Liver (tissue), 9 donors: ENCODE measurements around the gene SLC25A26. TPM values are rescaled to one million over a fixed set of nuclear protein-coding genes. Genes with fewer than 3 reads are reported as not detected.

Experiments used
- DNase-seq: peaks from one replicate; pipeline ENCODE4 v3.0.0-alpha.2; 2017; ENCODE audit warnings: low spot score
- H3K27ac ChIP-seq, 2 donors: one replicate each; pipeline ENCODE4 v1.7.0; 2013; ENCODE audit warnings: inconsistent platforms in 2 of 2, low read length in 2 of 2, control low read depth in 1 of 2, low read depth in 1 of 2, mild to moderate bottlenecking in 1 of 2
- H3K27me3 ChIP-seq, 4 donors: one replicate each; pipeline versions ENCODE4 v1.6.1 to v1.7.0; 2013; ENCODE audit warnings: low read length in 3 of 4, inconsistent platforms in 1 of 4, mild to moderate bottlenecking in 1 of 4, moderate library complexity in 1 of 4; ENCODE audit not compliant: control insufficient read depth in 4 of 4, insufficient read depth in 4 of 4
- H3K36me3 ChIP-seq, 4 donors: one replicate each; pipeline versions ENCODE4 v1.6.1 to v1.7.0; 2013; ENCODE audit warnings: low read length in 3 of 4, mild to moderate bottlenecking in 3 of 4, low read depth in 1 of 4, moderate library complexity in 1 of 4; ENCODE audit not compliant: control insufficient read depth in 4 of 4, insufficient read depth in 3 of 4
- H3K4me1 ChIP-seq, 4 donors: one replicate each; pipeline versions ENCODE4 v1.6.1 to v1.7.0; 2013; ENCODE audit warnings: low read length in 3 of 4, mild to moderate bottlenecking in 3 of 4, moderate library complexity in 1 of 4; ENCODE audit not compliant: control insufficient read depth in 4 of 4, insufficient read depth in 4 of 4
- H3K4me3 ChIP-seq, 3 donors: one replicate each; pipeline versions ENCODE4 v1.6.1 to v1.7.0; 2013; ENCODE audit warnings: low read length in 3 of 3, control low read depth in 1 of 3, low read depth in 1 of 3, mild to moderate bottlenecking in 1 of 3
- H3K9ac ChIP-seq, 2 donors: one replicate each; pipeline ENCODE4 v1.7.0; 2013; ENCODE audit warnings: low read length in 2 of 2, mild to moderate bottlenecking in 2 of 2, moderate library complexity in 2 of 2, control low read depth in 1 of 2, low read depth in 1 of 2
- H3K9me3 ChIP-seq, 4 donors: one replicate each; pipeline versions ENCODE4 v1.6.1 to v1.7.0; 2013; ENCODE audit warnings: low read length in 3 of 4; ENCODE audit not compliant: control insufficient read depth in 4 of 4
- ATF3 ChIP-seq: IDR thresholded peaks from 2 replicates; pipeline ENCODE4 v1.6.1; 2016; ENCODE audit warnings: antibody characterized with exemption
- EGR1 ChIP-seq, 2 donors: IDR thresholded peaks; 2 replicates each; pipeline ENCODE4 v1.6.1; 2016 to 2018; ENCODE audit warnings: antibody characterized with exemption in 2 of 2, low read depth in 2 of 2
- FOXA1 ChIP-seq: IDR thresholded peaks from 2 replicates; pipeline ENCODE4 v1.6.1; 2016; ENCODE audit warnings: antibody characterized with exemption
- FOXA2 ChIP-seq: IDR thresholded peaks from 2 replicates; pipeline ENCODE4 v1.6.1; 2016; ENCODE audit warnings: antibody characterized with exemption
- GABPA ChIP-seq, 2 donors: IDR thresholded peaks in 1 of 2; conservative IDR thresholded peaks in 1 of 2; 2 replicates each; pipeline ENCODE4 v1.6.1; 2016; ENCODE audit warnings: antibody characterized with exemption in 2 of 2, mild to moderate bottlenecking in 1 of 2, moderate library complexity in 1 of 2
- HNF4A ChIP-seq, 2 donors: conservative IDR thresholded peaks; 2 replicates each; pipeline ENCODE4 v1.6.1; 2016; ENCODE audit warnings: antibody characterized with exemption in 2 of 2, mild to moderate bottlenecking in 2 of 2
- HNF4G ChIP-seq: IDR thresholded peaks from 2 replicates; pipeline ENCODE4 v1.6.1; 2016; ENCODE audit warnings: antibody characterized with exemption
- JUND ChIP-seq, 2 donors: IDR thresholded peaks; 2 replicates each; pipeline ENCODE4 v1.6.1; 2016; ENCODE audit warnings: antibody characterized with exemption in 2 of 2
- NR2F2 ChIP-seq: IDR thresholded peaks from 2 replicates; pipeline ENCODE4 v1.6.1; 2016; ENCODE audit warnings: antibody characterized with exemption
- RAD21 ChIP-seq, 2 donors: IDR thresholded peaks; 2 replicates each; pipeline ENCODE4 v1.6.1; 2016; ENCODE audit warnings: antibody characterized with exemption in 2 of 2, mild to moderate bottlenecking in 2 of 2
- RXRA ChIP-seq, 2 donors: IDR thresholded peaks; 2 replicates each; pipeline ENCODE4 v1.6.1; 2017 to 2018; ENCODE audit warnings: antibody characterized with exemption in 2 of 2, mild to moderate bottlenecking in 1 of 2
- SP1 ChIP-seq: IDR thresholded peaks from 2 replicates; pipeline ENCODE4 v1.6.1; 2018; ENCODE audit warnings: antibody characterized with exemption, mild to moderate bottlenecking
- TAF1 ChIP-seq: conservative IDR thresholded peaks from 2 replicates; pipeline ENCODE4 v1.6.1; 2016; ENCODE audit warnings: antibody characterized with exemption, mild to moderate bottlenecking
- WGBS: extraction: QIAGEN DNeasy Blood & Tissue Kit; methylation state at CpG from one replicate; pipeline ENCODE4 v1.1.7; 2013; 5-methylcytosine and 5-hydroxymethylcytosine counted together
- polyA plus RNA-seq, 2 donors: library from polyadenylated mRNA; stranded (reverse) in 1 of 2; unstranded in 1 of 2; fragments of 200-250 nt in 1 of 2; fragments of >200 nt in 1 of 2; fragmentation: Nextera tagmentation in 1 of 2; extraction: Ambion mirVana in 1 of 2; gene quantifications; one replicate each; pipeline versions ENCODE4 v1.2.1 to v1.2.3, GENCODE V29; 2013 to 2015
- total RNA-seq, 2 donors: library from RNA; depleted of rRNA; stranded (reverse); fragments of >200 nt; gene quantifications; one replicate each; pipeline ENCODE4 v1.2.3, GENCODE V29; 2014
- TF ChIP-seq, protein P1 (sequence below): fragments of 150-350 bp; IDR thresholded peaks from 2 replicates; pipeline ENCODE4 v1.5.1; 2017; ENCODE audit warnings: improper control_type of control experiment, low read depth, low read length; ENCODE audit not compliant: missing input control
- TF ChIP-seq, protein P2 (sequence below): IDR thresholded peaks from 2 replicates; pipeline ENCODE4 v1.6.1; 2016; ENCODE audit warnings: antibody characterized with exemption
- TF ChIP-seq, protein P3 (sequence below): IDR thresholded peaks from 2 replicates; pipeline ENCODE4 v1.6.1; 2016; ENCODE audit warnings: antibody characterized with exemption, mild to moderate bottlenecking
- TF ChIP-seq, protein P4 (sequence below): IDR thresholded peaks from 2 replicates; pipeline ENCODE4 v1.6.1; 2016; ENCODE audit warnings: antibody characterized with exemption
- donor health status: healthy.
- donor health status: healthy.
- donor health status: healthy.
- donor health status: healthy.
- donor health status: healthy.

Gene SLC25A26
- total and polyA plus RNA-seq, 4 donors, result 9.9 to 21.6 (median 12.8) TPM

GRCh38 chr3:66390013-66390412, 169.2 kb downstream of the SLC25A26 start:
- Histone ChIP-seq H3K9ac (no peak overlapping the region), H3K9me3 (no peaks in the 10 kb centered on the region), H3K27ac (no peak overlapping the region), H3K27me3 (no peaks in the 10 kb centered on the region), H3K36me3 (peaks cover 14 to 42% (median 28%) of the 10 kb centered on the region in 4 donors), H3K4me3 (no peak overlapping the region), H3K4me1 (no peaks in the 10 kb centered on the region)
- no peak for DNase-seq
- no peak for TF ChIP-seq HNF4G
- TF ChIP-seq ATF3, result no peak
- TF ChIP-seq, protein P1, sequence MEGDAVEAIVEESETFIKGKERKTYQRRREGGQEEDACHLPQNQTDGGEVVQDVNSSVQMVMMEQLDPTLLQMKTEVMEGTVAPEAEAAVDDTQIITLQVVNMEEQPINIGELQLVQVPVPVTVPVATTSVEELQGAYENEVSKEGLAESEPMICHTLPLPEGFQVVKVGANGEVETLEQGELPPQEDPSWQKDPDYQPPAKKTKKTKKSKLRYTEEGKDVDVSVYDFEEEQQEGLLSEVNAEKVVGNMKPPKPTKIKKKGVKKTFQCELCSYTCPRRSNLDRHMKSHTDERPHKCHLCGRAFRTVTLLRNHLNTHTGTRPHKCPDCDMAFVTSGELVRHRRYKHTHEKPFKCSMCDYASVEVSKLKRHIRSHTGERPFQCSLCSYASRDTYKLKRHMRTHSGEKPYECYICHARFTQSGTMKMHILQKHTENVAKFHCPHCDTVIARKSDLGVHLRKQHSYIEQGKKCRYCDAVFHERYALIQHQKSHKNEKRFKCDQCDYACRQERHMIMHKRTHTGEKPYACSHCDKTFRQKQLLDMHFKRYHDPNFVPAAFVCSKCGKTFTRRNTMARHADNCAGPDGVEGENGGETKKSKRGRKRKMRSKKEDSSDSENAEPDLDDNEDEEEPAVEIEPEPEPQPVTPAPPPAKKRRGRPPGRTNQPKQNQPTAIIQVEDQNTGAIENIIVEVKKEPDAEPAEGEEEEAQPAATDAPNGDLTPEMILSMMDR, result no peak
- no peak for TF ChIP-seq HNF4A (conservative IDR thresholded peaks at IDR 0.05)
- no peak for TF ChIP-seq RAD21 (IDR thresholded peaks at IDR 0.05)
- TF ChIP-seq, protein P2, sequence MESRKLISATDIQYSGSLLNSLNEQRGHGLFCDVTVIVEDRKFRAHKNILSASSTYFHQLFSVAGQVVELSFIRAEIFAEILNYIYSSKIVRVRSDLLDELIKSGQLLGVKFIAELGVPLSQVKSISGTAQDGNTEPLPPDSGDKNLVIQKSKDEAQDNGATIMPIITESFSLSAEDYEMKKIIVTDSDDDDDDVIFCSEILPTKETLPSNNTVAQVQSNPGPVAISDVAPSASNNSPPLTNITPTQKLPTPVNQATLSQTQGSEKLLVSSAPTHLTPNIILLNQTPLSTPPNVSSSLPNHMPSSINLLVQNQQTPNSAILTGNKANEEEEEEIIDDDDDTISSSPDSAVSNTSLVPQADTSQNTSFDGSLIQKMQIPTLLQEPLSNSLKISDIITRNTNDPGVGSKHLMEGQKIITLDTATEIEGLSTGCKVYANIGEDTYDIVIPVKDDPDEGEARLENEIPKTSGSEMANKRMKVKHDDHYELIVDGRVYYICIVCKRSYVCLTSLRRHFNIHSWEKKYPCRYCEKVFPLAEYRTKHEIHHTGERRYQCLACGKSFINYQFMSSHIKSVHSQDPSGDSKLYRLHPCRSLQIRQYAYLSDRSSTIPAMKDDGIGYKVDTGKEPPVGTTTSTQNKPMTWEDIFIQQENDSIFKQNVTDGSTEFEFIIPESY, result no peak
- no peak for TF ChIP-seq NR2F2
- no peak for TF ChIP-seq FOXA2
- TF ChIP-seq TAF1, result no peak
- TF ChIP-seq, protein P3, sequence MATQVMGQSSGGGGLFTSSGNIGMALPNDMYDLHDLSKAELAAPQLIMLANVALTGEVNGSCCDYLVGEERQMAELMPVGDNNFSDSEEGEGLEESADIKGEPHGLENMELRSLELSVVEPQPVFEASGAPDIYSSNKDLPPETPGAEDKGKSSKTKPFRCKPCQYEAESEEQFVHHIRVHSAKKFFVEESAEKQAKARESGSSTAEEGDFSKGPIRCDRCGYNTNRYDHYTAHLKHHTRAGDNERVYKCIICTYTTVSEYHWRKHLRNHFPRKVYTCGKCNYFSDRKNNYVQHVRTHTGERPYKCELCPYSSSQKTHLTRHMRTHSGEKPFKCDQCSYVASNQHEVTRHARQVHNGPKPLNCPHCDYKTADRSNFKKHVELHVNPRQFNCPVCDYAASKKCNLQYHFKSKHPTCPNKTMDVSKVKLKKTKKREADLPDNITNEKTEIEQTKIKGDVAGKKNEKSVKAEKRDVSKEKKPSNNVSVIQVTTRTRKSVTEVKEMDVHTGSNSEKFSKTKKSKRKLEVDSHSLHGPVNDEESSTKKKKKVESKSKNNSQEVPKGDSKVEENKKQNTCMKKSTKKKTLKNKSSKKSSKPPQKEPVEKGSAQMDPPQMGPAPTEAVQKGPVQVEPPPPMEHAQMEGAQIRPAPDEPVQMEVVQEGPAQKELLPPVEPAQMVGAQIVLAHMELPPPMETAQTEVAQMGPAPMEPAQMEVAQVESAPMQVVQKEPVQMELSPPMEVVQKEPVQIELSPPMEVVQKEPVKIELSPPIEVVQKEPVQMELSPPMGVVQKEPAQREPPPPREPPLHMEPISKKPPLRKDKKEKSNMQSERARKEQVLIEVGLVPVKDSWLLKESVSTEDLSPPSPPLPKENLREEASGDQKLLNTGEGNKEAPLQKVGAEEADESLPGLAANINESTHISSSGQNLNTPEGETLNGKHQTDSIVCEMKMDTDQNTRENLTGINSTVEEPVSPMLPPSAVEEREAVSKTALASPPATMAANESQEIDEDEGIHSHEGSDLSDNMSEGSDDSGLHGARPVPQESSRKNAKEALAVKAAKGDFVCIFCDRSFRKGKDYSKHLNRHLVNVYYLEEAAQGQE, result no peak
- TF ChIP-seq FOXA1, result no peak
- no peak for TF ChIP-seq RXRA (IDR thresholded peaks at IDR 0.05)
- TF ChIP-seq, protein P4, sequence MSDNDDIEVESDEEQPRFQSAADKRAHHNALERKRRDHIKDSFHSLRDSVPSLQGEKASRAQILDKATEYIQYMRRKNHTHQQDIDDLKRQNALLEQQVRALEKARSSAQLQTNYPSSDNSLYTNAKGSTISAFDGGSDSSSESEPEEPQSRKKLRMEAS, result no peak
- TF ChIP-seq JUND (IDR thresholded peaks at IDR 0.05), result no peak
- no peak for TF ChIP-seq GABPA (IDR thresholded peaks at IDR 0.05 in 1 of 2, conservative IDR thresholded peaks at IDR 0.05 in 1 of 2)
- TF ChIP-seq SP1, result no peak

DNA sequence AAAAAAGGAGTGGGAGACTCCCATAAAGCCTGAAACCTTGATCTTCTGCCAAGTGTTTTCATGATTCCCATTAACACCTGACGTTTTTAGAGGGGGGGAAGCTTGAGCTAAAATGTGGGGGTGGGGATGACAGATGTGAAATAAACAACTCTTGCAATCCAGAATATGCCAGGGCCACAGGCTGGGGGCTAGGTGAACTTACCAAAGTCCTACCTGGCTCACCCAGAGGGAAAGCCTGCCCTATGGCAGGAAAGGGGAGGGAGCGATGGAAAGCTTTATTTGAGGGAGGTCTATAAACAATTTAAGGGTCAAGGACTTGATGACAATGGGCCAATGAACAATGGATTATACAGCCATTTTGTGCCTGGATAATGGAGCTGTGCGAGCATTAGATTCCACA, 171.7 kb downstream of the SLC25A26 start:
- Histone ChIP-seq H3K27ac (no peak overlapping the region), H3K4me3 (no peak overlapping the region), H3K27me3 (no peaks in the 10 kb centered on the region), H3K36me3 (peaks cover 5 to 42% (median 33%) of the 10 kb centered on the region in 4 donors), H3K9ac (no peak overlapping the region), H3K4me1 (no peaks in the 10 kb centered on the region), H3K9me3 (no peaks in the 10 kb centered on the region)
- 88% methylated on average over 3 of the region's 3 CpGs for WGBS
- no peak for TF ChIP-seq EGR1 (IDR thresholded peaks at IDR 0.05; ENCODE audit: low read depth in 2 of 2)
- TF ChIP-seq, protein P4, result no peak
- no peak for TF ChIP-seq JUND (IDR thresholded peaks at IDR 0.05)
- TF ChIP-seq FOXA1, result no peak
- TF ChIP-seq HNF4G, result no peak
- TF ChIP-seq, protein P3, result no peak
- no peak for TF ChIP-seq NR2F2
- TF ChIP-seq ATF3, result no peak
- no peak for DNase-seq
